Suprapubic skin (tissue), 4 donors: ENCODE data around the gene HJV.

ENCODE experiments used
- POLR2A ChIP-seq, 2 donors: fragments of 450-650 bp; IDR thresholded peaks; one replicate each; pipeline ENCODE4 v1.6.1; 2017; ENCODE audit warnings: antibody characterized with exemption in 2 of 2, mild to moderate bottlenecking in 2 of 2, moderate library complexity in 2 of 2
- POLR2AphosphoS5 ChIP-seq, 3 donors: sonication (generic); formaldehyde crosslinking; IDR thresholded peaks; one replicate each; pipeline ENCODE4 v1.6.1; 2017; ENCODE audit warnings: antibody characterized with exemption in 3 of 3
- TF ChIP-seq, protein P1 (sequence below), 2 donors: fragments of 200-600 bp in 1 of 2; fragments of 450-650 bp in 1 of 2; sonication (generic) in 1 of 2; IDR thresholded peaks; one replicate each; pipeline ENCODE4 v1.5.1; 2016 to 2019; ENCODE audit warnings: antibody characterized with exemption in 2 of 2, mild to moderate bottlenecking in 1 of 2, moderate library complexity in 1 of 2

DNA sequence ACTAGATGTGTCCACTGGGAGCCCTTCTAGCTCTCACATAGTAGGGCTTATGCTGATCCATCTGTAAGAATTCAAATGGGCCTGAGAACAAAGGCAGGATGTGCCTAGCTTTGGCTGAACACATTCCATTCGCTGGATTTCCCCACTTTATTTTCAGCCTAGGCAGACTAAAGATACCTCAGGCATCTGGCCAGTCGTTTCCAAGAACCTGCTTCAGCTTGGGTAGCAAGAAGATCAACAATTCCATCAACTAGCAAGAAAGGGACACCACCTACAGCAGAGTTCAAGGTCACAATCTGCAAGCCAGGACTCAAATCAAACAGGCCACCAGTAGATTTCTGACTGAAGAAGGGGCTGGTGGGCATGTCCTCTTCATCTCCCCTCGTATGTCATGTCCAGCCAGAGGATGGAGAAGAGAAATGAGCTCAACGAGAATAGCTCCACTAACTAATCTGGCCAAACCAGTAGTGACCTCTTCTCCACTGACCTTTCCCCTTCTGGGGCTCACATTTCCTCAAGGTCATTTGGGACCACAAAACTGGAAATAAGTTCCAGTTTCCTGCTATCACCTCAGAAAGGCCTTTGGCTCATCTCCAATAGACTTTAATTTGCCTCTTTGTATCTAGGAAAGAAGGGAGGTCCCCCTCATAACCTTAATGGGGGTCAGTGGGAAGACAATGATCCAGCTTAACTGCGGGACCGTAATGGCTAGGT, 39.4 kb downstream of the HJV start:
- TF ChIP-seq, protein P1, sequence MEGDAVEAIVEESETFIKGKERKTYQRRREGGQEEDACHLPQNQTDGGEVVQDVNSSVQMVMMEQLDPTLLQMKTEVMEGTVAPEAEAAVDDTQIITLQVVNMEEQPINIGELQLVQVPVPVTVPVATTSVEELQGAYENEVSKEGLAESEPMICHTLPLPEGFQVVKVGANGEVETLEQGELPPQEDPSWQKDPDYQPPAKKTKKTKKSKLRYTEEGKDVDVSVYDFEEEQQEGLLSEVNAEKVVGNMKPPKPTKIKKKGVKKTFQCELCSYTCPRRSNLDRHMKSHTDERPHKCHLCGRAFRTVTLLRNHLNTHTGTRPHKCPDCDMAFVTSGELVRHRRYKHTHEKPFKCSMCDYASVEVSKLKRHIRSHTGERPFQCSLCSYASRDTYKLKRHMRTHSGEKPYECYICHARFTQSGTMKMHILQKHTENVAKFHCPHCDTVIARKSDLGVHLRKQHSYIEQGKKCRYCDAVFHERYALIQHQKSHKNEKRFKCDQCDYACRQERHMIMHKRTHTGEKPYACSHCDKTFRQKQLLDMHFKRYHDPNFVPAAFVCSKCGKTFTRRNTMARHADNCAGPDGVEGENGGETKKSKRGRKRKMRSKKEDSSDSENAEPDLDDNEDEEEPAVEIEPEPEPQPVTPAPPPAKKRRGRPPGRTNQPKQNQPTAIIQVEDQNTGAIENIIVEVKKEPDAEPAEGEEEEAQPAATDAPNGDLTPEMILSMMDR (IDR thresholded peaks at IDR 0.05): no peak
- TF ChIP-seq POLR2A (IDR thresholded peaks at IDR 0.05): no peak
- no peak for TF ChIP-seq POLR2AphosphoS5 (IDR thresholded peaks at IDR 0.05)
